Memory B cell (primary cell): ENCODE data around the gene PCDH10.

Experiments
- ATAC-seq: fragments of 150-1000 bp; cut with Tn5 transposase; 2 replicates; pipeline ENCODE4 v1.10.0; 2021; ENCODE audit warnings: low read depth, mild to moderate bottlenecking, moderate library complexity
- DNase-seq, 2 donors: peaks; one replicate each; pipeline ENCODE4 v3.0.0; 2022; ENCODE audit warnings: low spot score in 2 of 2
- H3K27ac Mint-ChIP-seq: one replicate; pipeline ENCODE4 v1.8.0; 2022; ENCODE audit warnings: mild to moderate bottlenecking, moderate library complexity, mixed read lengths
- H3K27me3 Mint-ChIP-seq: one replicate; pipeline ENCODE4 v1.8.0; 2022; ENCODE audit warnings: mixed read lengths
- H3K36me3 Mint-ChIP-seq: one replicate; pipeline ENCODE4 v1.8.0; 2022; ENCODE audit warnings: mild to moderate bottlenecking, mixed read lengths
- H3K4me1 Mint-ChIP-seq: one replicate; pipeline ENCODE4 v1.8.0; 2022; ENCODE audit warnings: mixed read lengths
- H3K4me3 Mint-ChIP-seq: one replicate; pipeline ENCODE4 v1.8.0; 2022; ENCODE audit warnings: mild to moderate bottlenecking, moderate library complexity, mixed read lengths
- H3K9me3 Mint-ChIP-seq: one replicate; pipeline ENCODE4 v1.8.0; 2022; ENCODE audit warnings: mixed read lengths

The PCDH10 gene

GRCh38 chr4:133145241-133145640 is 3.9 kb upstream of the PCDH10 start:
- peaks cover 5% of the 10 kb centered on the region for H3K4me1 Mint-ChIP-seq
- no peak for DNase-seq
- peaks cover 14% of the 10 kb centered on the region for H3K27me3 Mint-ChIP-seq
- ATAC-seq = no peak
- H3K27ac Mint-ChIP-seq = no peak overlapping the region
- H3K36me3 Mint-ChIP-seq = no peaks in the 10 kb centered on the region
- no peak overlapping the region for H3K4me3 Mint-ChIP-seq
- no peaks in the 10 kb centered on the region for H3K9me3 Mint-ChIP-seq

- no peak for ATAC-seq
- Mint-ChIP-seq H3K4me3 (no peak overlapping the region), H3K9me3 (no peaks in the 10 kb centered on the region), H3K36me3 (no peaks in the 10 kb centered on the region), H3K4me1 (peaks cover 5% of the 10 kb centered on the region), H3K27me3 (peaks cover 17% of the 10 kb centered on the region), H3K27ac (no peak overlapping the region)
- no peak for DNase-seq
These were observed 3.1 kb upstream of the PCDH10 start for GRCh38 chr4:133145758-133146573.

- Mint-ChIP-seq H3K36me3 (no peaks in the 10 kb centered on the region), H3K9me3 (no peaks in the 10 kb centered on the region), H3K27ac (no peak overlapping the region), H3K4me1 (peaks cover 5% of the 10 kb centered on the region), H3K4me3 (no peak overlapping the region), H3K27me3 (peaks cover 17% of the 10 kb centered on the region)
- DNase-seq (no peak), ATAC-seq (no peak)
These were observed 2.4 kb upstream of the PCDH10 start for GRCh38 chr4:133146574-133147241.

- DNase-seq = no peak
- no peak overlapping the region for H3K27ac Mint-ChIP-seq
- no peaks in the 10 kb centered on the region for H3K9me3 Mint-ChIP-seq
- no peak for ATAC-seq
- no peak overlapping the region for H3K4me3 Mint-ChIP-seq
- peaks cover 5% of the 10 kb centered on the region for H3K4me1 Mint-ChIP-seq
- peaks cover 17% of the 10 kb centered on the region for H3K27me3 Mint-ChIP-seq
- H3K36me3 Mint-ChIP-seq = no peaks in the 10 kb centered on the region
These were observed 1.7 kb upstream of the PCDH10 start for GRCh38 chr4:133147286-133147821.

GRCh38 chr4:133147921-133148689 is 989 bp upstream of the PCDH10 start:
- Mint-ChIP-seq H3K4me3 (no peak overlapping the region), H3K27me3 (peaks cover 17% of the 10 kb centered on the region), H3K4me1 (peaks cover 5% of the 10 kb centered on the region), H3K36me3 (no peaks in the 10 kb centered on the region), H3K27ac (no peak overlapping the region), H3K9me3 (no peaks in the 10 kb centered on the region)
- ATAC-seq = no peak
- no peak for DNase-seq

- H3K27ac Mint-ChIP-seq = no peak overlapping the region
- H3K36me3 Mint-ChIP-seq = no peaks in the 10 kb centered on the region
- no peak for ATAC-seq
- H3K27me3 Mint-ChIP-seq = peaks cover 17% of the 10 kb centered on the region
- no peak for DNase-seq
- no peaks in the 10 kb centered on the region for H3K9me3 Mint-ChIP-seq
- H3K4me1 Mint-ChIP-seq = peaks cover 5% of the 10 kb centered on the region
- H3K4me3 Mint-ChIP-seq = no peak overlapping the region
These were observed 236 bp downstream of the PCDH10 start for GRCh38 chr4:133149364-133149695.

- DNase-seq = no peak
- Mint-ChIP-seq H3K4me1 (peaks cover 5% of the 10 kb centered on the region), H3K4me3 (no peak overlapping the region), H3K27me3 (peaks cover 17% of the 10 kb centered on the region), H3K36me3 (no peaks in the 10 kb centered on the region), H3K27ac (no peak overlapping the region), H3K9me3 (no peaks in the 10 kb centered on the region)
- no peak for ATAC-seq
These were observed 908 bp downstream of the PCDH10 start for GRCh38 chr4:133149932-133150471.

GRCh38 chr4:133150486-133151340 is 1.6 kb downstream of the PCDH10 start:
- Mint-ChIP-seq H3K27me3 (peaks cover 15% of the 10 kb centered on the region), H3K36me3 (no peaks in the 10 kb centered on the region), H3K4me3 (no peak overlapping the region), H3K27ac (no peak overlapping the region), H3K4me1 (peaks cover 5% of the 10 kb centered on the region), H3K9me3 (no peaks in the 10 kb centered on the region)
- ATAC-seq = no peak
- no peak for DNase-seq

GRCh38 chr4:133151341-133151690 is 2.2 kb downstream of the PCDH10 start:
- peaks cover 5% of the 10 kb centered on the region for H3K4me1 Mint-ChIP-seq

GRCh38 chr4:133151691-133152329 is 2.7 kb downstream of the PCDH10 start:
- Mint-ChIP-seq H3K36me3 (no peaks in the 10 kb centered on the region), H3K4me1 (peaks cover 5% of the 10 kb centered on the region), H3K27me3 (peaks cover 13% of the 10 kb centered on the region), H3K9me3 (no peaks in the 10 kb centered on the region), H3K4me3 (no peak overlapping the region), H3K27ac (no peak overlapping the region)
- DNase-seq (no peak), ATAC-seq (no peak)

More at GRCh38 chr4:133151341-133151690, 2.2 kb downstream of the PCDH10 start:
- H3K4me3 Mint-ChIP-seq = no peak overlapping the region
- no peak for DNase-seq
- peaks cover 13% of the 10 kb centered on the region for H3K27me3 Mint-ChIP-seq
- H3K9me3 Mint-ChIP-seq = no peaks in the 10 kb centered on the region
- ATAC-seq = no peak
- no peaks in the 10 kb centered on the region for H3K36me3 Mint-ChIP-seq
- no peak overlapping the region for H3K27ac Mint-ChIP-seq

- DNase-seq (no peak), ATAC-seq (no peak)
- Mint-ChIP-seq H3K27ac (no peak overlapping the region), H3K4me3 (no peak overlapping the region), H3K9me3 (no peaks in the 10 kb centered on the region), H3K27me3 (peaks cover 11% of the 10 kb centered on the region), H3K4me1 (peaks cover 5% of the 10 kb centered on the region), H3K36me3 (no peaks in the 10 kb centered on the region)
These were observed 3.3 kb downstream of the PCDH10 start for GRCh38 chr4:133152330-133152821.

- no peak for ATAC-seq
- H3K27ac Mint-ChIP-seq = no peak overlapping the region
- H3K4me1 Mint-ChIP-seq = peaks cover 5% of the 10 kb centered on the region
These were observed 3.9 kb downstream of the PCDH10 start for GRCh38 chr4:133152831-133153481.

More at GRCh38 chr4:133152831-133153481, 3.9 kb downstream of the PCDH10 start:
- no peaks in the 10 kb centered on the region for H3K9me3 Mint-ChIP-seq
- H3K36me3 Mint-ChIP-seq = no peaks in the 10 kb centered on the region
- no peak overlapping the region for H3K4me3 Mint-ChIP-seq
- DNase-seq = no peak
- H3K27me3 Mint-ChIP-seq = peaks cover 11% of the 10 kb centered on the region
